ENCODE data around the gene ENTHD1.

The ENTHD1 gene

GRCh38 chr22:39707351-39707750 is 186.2 kb downstream of the ENTHD1 start:
- DNase-seq = no peak

- DNase-seq = no peak
Measured at GRCh38 chr22:39706376-39707140, 187.0 kb downstream of the ENTHD1 start.

- no peak for DNase-seq
Measured at GRCh38 chr22:39705386-39705785, 188.2 kb downstream of the ENTHD1 start.

GRCh38 chr22:39703928-39704639 is 189.5 kb downstream of the ENTHD1 start:
- no peak for DNase-seq

- no peak for DNase-seq
Measured at GRCh38 chr22:39703091-39703490, 190.5 kb downstream of the ENTHD1 start.

GRCh38 chr22:39700565-39700964 is 193.0 kb downstream of the ENTHD1 start:
- DNase-seq = no peak

- DNase-seq = no peak
Measured at GRCh38 chr22:39699631-39700360, 193.8 kb downstream of the ENTHD1 start.

- DNase-seq = no peak
Measured at GRCh38 chr22:39697790-39698430, 195.7 kb downstream of the ENTHD1 start.

- no peak for DNase-seq
Measured at GRCh38 chr22:39693943-39694500, 199.5 kb downstream of the ENTHD1 start.

Measured in kidney glomerular epithelial cell (primary cell).